HG03558 (cell line): ENCODE data around the gene CASQ2.
"Not testable (repeated sequence)": the region's sequence is repeated elsewhere in the genome, so short reads cannot be mapped to it uniquely, and the experiment has no call there.

ENCODE experiments used
- ATAC-seq: cut with Tn5 transposase; IDR thresholded peaks from one replicate; pipeline ENCODE4 v1.9.1; 2021; ENCODE audit warnings: moderate number of reproducible peaks; ENCODE audit not compliant: unreplicated experiment; ENCODE audit errors: extremely low read depth

The CASQ2 gene

DNA sequence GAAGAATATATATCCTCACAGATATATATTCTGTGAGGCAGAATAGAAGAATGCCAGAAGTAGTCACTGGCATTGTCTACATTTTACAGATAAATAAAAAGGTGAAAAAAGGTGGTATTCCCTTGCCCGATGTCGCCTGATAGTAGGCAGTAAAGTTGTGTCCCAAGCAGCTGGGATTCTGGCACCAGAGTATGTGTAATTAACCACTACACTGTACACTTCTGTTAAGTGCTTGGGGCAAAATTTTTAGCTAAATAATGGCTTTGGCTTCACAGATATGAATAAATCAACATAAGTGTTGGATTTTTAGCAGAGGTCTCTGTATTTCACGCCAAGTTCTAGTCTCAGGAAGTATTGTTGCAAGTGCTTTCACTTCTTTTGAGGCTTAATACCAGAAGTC, 13.3 kb upstream of the CASQ2 start:
- no peak for ATAC-seq

DNA sequence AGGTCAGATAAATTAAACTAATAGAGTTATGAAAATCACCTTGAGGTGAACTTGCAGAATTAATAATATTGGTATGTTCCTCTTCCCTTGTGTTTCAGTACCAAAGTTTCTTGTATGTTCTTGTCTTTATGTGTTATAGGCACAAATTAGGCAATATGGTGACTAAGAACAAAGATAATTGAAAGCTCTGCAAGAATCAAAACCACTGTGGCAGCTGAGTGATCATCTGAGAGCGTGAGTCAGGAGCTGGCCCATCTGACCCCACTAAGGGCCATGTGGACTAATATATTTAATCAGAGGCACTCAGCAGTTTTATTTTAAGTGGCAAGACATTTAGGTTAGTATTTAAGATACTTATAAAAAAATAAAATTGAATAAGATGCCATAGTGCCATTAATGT, 12.8 kb upstream of the CASQ2 start:
- ATAC-seq, result no peak

DNA sequence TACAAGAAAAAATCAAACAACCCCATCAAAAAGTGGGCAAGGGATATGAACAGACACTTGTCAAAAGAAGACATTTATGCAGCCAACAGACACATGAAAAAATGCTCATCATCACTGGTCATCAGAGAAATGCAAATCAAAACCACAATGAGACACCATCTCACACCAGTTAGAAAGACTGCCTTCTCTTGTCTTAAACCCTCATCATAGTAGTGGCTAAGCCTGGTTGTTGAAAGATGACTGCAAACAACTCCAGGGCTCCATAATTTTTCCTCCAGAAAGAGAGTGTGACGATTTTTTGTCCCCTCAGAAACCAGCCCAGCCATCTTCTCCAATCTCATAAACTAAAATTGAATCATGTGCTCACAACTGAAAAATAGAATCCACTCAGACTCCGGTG, 12.1 kb upstream of the CASQ2 start:
- ATAC-seq, result not testable (repeated sequence)

DNA sequence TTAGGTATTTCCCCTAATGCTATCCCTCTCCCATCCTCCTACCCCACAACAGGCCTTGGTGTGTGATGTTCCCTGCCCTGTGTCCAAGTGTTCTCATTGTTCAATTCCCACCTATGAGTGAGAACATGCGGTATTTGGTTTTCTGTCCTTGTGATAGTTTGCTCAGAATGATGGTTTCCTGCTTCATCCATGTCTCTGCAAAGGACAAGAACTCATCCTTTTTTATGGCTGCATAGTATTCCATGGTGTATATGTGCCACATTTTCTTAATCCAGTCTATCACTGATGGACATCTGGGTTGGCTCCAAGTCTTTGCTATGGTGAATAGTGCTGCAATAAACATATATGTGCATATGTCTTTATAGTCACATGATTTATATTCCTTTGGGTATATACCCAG, 10.6 kb upstream of the CASQ2 start:
- not testable (repeated sequence) for ATAC-seq

DNA sequence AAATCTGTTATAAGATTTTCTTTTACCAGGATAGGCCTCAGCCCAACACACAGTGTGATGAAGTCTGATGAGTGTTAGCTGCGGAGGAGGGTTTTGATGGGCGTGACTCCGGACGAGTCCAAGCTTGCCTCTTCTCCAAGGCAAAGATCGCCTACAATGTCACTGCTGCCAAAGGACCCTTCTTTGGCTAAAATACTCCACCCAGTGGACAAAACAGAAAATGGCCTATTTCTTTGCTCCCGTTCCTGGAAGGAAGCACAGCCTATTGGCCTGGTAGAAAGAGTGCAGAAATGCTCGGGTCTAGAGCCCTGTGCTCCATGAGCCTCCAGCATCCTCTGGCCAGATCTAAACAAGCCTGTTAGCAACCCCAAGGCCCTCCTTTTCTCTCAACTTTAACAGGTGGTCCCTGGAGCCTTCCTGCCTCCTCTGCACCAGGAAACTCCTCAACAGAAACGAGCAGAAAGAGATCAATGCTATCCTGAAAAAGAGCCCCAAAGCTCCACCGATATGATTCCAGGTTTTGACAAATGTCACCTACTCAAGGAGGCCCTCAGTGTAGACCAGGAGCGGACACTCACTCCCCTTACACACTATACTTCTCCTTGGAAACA, 3.4 kb upstream of the CASQ2 start:
- ATAC-seq, result peak; percentile 80

DNA sequence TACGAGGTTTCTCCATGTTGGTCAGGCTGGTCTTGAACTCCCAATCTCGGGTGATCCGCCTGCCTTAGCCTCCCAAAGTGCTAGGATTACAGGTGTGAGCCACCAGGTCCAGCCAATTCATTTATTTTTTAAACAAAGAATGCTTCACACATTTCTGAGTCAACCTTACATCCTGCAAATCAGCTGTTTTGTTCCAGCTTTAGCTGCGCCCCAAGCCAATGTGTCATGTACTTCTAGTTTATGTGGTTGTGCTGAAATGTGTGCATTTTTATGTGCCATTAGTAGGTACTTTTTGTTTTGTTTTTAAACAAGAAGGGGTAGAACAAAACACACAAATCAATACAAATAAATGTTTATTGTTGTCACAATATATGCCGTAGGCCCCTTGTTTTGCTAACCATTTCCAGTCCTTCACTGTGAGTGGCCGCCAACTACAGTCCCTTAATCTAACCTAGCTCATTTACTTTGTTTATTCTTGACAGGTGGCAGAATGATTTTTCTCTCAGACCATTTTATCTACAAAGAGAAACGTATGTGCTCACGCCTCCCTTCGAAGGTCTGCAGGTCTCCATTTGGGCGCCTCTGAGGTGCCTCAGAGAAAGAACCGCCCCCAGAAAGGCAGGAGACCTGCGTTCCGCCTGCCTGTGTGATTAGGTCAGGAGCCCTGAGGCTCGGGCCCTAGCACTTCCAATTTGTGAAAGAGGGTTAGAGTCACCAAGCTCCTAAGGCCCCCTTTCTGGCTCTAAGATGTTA, 2.8 kb upstream of the CASQ2 start:
- ATAC-seq, result no peak

DNA sequence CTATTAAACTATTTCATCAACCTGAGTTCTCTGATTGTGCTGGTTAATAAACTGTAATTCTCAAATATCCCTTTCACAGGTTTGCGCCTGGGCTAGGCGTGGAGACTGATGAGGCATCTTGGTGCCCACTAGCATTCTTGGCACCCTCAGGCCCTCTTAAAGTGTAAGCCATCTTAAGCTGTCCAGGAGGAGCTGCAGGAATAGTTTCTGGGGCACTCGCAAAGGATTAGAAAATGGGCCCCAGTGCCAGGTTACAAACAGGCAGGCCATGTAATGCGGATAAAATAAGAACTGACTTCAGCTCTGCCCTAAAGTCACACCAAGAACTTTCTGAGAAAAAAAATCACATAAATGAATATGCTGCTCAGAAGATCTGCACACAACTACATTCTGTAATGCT, 1.1 kb downstream of the CASQ2 start:
- no peak for ATAC-seq

DNA sequence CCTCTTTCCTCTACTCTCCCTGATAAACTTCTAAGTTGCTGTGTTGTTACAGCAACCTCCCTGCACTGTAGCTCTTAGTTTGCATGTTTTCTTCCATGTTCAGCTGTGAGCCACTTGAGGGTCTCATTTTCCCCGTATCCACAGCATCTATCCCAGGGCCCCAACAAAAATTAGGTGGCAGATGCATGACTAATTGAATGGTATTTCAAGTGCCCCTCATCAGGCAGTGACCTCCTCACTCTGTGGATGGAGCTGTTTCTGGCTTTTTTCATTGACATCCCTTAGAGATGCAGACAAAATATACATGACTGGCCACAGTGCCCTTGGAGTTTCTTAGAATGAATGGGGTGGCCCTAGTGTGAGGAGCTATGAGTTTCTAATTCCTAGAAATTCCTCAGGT, 3.4 kb downstream of the CASQ2 start:
- ATAC-seq, result no peak

DNA sequence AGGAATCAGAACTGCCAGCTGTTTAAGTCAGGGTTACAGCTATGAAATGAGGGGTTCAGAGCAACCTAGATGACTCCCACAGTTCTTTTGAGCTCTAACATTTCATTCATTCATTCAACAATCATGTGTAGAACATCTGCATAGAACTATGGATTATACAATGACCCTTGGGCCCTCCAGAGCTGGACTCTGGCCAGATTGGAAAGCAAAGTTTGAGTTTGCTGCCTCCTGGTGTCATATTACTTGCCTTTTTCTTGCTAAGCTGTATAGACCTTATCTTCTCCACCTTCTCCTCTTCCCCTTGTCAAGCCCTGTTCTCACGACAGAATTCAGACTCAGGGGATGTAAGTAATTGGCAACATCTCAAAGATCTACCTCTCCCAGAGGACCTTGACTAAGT, 4.0 kb downstream of the CASQ2 start:
- no peak for ATAC-seq

DNA sequence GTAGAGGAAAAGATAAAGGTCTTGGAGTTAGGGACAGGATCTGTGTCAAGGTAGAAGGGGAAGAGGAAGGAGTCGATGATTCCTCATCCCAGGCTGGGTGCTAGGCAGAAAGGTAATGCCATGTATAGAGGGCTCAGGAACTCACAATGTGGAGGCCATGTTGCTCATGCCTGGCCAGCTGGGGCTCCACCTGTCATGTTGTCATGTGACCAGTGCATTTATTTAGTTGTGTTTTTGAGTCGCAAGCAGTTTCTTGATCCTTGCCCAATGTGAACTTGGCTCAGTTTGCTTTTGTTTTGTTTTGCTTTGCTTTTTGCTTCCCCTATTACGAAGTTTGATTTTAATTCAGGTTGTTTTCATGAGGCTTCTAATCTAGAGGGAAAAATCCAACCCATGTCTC, 5.7 kb downstream of the CASQ2 start:
- ATAC-seq, result no peak

DNA sequence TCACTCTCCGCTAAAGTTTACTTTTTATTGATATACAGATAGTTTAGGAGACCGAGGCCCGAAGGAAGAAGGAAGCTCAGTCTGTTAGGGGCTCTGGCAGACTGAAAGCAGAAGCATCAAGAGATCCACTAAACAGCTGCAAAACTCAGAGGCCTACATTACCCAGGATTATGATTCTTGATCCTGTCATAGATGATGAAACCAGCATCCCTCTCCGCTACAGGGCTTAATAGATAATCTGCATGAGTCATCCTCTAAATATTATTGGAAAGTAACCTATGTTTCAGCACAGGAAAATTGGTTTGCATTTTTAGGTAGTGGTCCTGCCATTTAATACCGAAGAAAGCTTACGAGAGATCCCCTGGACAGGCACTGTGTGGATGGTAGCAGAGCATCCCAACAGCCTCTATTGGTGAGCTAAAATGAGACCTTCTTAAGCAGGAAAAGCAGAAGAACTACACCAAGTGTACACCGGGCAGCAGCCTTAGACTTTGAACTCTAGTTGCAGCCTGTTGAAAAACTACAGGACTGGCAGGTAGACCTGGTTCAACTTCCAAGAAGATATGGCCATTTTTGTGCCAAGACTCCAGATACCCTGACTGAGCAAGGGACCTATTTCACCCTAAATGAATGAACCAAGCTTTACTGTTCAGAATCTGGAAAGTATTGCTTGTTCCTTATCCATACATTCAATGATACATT, 6.8 kb downstream of the CASQ2 start:
- no peak for ATAC-seq

DNA sequence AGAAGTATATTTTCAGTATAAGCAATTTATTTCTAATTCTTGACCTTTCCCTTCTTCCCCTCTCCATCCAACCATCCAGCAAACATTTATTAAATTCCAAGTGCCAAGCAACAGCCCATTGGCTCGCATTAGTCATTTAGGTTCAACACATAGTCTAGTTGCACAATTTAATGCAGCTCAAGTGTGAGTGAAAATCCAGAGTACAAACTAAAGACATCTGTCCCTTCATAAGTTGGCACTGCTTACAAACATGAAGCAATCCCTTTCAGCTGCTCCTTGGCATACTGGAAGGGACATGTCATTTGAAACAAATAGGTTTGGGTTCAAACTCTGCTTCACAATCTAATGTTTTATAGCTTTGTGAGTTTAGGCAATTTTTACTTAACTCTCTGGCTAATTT, 10.7 kb downstream of the CASQ2 start:
- ATAC-seq, result no peak

DNA sequence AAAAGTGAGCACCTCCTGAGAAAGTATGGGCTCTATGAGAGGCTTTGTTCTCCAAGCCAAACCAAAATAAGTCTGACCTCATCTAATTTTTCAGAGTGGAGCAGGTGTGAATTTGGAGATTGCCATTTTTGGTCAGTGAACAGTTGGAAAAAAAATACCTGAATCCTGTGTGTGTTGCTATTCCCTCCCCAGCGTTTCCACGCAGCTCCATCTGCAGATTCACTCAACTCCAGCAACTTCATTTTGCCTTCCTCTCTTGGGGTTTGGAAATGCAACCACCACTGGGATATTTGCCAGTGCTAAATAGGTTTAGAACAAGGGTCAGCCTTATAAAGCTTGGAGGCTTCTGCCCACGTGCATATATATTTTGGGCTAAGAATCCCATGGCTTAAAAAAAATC, 11.2 kb downstream of the CASQ2 start:
- ATAC-seq, result no peak

DNA sequence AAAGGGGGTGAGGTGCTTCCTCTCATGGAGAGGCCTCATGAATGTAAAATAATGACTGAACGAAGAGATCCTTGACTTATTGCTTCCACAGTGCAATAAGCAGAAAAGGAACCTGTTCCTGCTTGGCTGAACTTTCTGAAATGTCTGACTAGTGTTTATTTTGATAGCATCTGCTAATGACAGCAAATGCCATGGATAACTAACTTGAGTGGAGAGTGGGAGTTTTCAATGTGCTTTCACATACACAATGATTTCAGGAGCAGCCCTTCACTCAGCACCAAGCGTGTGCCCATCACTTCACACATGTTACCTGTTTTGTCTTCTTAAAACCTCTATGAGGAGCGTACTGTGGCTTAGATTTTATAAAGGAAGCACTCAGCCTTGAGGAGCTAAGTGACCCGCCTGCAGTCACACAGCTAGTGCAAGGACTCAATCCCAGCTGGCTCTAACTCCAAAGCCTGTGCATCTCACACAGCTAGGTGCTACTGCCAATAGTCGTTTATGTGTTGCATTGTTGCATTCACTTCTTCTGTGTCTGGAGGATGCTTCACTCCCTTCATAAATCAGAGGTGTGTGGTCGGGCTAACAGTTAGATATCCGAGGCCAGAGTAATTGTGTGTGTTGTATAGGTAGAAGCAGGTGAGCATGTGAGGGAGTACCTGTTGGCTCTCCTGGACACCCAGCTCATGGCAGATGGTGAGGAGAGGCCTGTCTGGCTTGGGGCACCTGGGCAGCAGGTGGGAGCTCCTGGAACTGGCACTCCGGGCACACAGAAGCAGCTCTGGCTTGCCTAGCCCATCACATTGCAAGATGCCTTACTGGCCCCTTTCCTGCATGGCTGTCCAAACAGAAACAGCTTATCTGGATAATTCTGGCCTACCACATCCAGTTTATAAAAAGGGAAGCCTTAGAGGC, 12.8 kb downstream of the CASQ2 start:
- ATAC-seq, result no peak

DNA sequence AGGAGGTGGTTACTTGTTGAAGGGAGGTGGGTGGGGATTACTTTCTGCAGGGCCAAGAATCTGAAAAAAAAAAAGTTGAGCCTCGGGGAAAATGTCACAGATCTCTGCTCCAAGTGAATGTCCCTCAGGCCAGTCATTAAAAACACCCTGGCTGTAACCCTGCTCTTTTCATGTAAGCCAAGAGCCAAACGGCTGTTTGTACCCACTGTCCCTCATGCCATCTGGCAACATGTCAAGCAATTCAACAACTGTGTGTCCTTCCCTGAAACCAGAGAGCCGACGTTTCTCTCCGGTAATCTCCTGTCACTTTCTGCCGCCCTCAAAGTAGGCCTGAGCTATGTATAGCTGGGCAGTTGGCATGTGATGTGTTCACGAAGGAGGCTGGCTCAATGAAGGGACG, 14.7 kb downstream of the CASQ2 start:
- ATAC-seq, result no peak

DNA sequence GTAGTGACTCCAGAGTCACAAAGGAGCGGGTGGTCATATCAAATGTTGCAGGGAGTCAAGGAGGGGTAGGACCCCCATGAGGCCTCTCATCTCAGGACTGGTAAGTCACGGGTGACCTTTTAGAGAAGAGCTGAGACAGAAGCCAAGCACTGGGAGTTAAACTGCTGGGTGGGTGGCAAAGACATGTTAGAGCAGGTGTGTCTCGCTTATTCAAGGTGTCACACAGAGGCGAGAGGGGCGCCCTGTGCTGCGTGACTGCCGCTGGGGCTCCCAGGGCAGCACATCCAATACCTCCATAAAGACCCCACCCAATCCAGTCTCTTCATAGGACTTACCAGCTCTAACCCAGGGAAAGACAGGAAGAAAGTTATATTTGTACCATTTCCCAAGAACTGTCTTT, 15.2 kb downstream of the CASQ2 start:
- no peak for ATAC-seq

DNA sequence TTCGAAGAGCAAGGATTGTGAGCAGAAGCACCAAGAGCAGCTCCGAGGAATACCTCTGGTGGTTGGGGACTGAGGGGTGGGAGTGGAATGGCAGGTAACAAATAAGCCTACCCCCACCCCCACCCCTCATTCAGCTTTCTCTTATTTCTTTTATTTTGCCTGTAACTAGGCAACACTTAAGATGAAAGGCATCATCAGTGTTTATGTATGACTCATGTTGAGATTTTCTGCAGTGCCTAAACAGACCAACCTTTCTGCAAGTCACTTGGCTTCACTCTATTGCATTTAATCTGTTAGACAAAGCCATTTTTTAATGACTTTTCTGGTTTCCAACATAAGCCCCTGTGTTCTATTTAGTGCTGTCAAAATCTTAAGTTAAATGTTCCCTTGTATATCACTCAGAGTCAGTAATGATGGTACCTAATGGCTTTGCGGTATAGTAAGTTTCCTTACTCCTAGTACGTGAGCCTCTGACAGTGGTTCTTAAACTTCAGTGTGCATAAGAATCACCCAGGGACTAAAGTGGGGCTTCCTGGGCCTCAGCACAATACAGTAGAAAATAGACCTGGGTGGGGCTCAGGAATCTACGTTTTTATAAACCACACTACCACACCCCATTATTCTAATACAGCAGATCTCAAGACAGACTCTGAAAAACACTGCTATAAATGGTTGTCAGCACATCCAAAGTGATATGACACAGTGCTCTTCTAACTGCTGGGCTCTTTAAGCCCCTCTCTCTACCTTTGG, 19.9 kb downstream of the CASQ2 start:
- no peak for ATAC-seq

DNA sequence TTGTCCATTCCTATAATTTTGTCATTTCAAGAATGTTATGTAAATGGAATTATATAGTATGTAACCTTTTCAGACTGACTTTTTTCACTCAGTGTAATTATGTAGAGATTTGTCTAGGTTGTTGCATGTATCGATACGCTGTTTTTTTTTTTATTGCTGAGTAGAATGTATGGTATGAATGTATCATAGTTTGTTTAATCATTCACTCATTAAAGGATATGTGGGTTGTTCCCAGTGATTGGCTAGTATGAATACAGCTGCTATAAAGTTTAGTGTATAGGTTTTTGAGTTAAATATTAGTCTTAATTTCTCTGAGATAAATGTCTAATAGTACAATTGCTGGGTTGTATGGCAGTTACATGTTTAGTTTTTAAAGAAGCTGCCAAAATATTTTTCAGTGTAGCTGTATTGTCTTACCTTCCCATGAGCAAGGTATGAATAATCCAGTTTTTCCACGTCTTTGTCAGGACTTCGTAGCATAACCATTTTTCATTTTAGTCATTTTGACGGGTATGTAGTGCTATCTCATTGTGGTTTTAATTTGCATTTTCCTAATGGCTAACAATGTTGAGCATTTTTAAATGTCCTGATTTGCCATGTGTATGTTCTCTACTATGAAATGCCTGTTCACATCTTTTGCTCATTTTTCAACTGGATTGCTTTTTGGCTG, 22.4 kb downstream of the CASQ2 start:
- no peak for ATAC-seq

DNA sequence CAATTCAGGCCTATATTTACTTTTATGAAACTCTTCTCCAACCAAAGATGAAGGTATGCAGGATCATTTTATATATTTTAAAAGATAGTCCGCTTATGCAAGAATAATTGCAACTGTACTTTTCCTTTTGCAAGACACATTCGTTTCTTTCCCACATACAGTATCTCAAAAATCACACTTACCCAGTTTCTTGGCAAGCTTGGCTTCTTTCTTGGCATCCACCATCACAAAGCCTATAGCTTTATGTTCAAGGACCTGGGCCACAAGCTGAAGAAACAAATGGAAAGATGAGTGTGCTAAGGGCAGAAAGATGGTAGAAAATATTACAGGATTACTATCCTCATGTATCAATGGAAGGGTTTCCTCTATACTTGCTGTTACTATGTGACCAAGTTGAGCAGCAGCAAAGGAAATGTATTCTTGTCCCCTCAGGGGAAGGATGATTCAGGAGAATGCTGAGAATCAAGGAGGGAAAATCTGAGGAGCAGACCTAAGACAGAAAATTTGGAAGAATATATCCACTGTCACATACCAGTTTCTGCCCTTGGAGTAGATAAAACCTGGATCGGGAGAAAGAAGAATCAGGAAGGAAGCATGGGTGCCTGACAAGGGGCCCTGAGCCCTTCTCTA, 23.8 kb downstream of the CASQ2 start:
- no peak for ATAC-seq
